ENCODE data around the gene GHITM.
A peak's percentile ranks its signal among the peaks of the same experiment; 100 is the strongest.
"Not testable (repeated sequence)": the region's sequence is repeated elsewhere in the genome, so short reads cannot be mapped to it uniquely, and the experiment has no call there.

The GHITM gene, protein sequence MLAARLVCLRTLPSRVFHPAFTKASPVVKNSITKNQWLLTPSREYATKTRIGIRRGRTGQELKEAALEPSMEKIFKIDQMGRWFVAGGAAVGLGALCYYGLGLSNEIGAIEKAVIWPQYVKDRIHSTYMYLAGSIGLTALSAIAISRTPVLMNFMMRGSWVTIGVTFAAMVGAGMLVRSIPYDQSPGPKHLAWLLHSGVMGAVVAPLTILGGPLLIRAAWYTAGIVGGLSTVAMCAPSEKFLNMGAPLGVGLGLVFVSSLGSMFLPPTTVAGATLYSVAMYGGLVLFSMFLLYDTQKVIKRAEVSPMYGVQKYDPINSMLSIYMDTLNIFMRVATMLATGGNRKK

DNA sequence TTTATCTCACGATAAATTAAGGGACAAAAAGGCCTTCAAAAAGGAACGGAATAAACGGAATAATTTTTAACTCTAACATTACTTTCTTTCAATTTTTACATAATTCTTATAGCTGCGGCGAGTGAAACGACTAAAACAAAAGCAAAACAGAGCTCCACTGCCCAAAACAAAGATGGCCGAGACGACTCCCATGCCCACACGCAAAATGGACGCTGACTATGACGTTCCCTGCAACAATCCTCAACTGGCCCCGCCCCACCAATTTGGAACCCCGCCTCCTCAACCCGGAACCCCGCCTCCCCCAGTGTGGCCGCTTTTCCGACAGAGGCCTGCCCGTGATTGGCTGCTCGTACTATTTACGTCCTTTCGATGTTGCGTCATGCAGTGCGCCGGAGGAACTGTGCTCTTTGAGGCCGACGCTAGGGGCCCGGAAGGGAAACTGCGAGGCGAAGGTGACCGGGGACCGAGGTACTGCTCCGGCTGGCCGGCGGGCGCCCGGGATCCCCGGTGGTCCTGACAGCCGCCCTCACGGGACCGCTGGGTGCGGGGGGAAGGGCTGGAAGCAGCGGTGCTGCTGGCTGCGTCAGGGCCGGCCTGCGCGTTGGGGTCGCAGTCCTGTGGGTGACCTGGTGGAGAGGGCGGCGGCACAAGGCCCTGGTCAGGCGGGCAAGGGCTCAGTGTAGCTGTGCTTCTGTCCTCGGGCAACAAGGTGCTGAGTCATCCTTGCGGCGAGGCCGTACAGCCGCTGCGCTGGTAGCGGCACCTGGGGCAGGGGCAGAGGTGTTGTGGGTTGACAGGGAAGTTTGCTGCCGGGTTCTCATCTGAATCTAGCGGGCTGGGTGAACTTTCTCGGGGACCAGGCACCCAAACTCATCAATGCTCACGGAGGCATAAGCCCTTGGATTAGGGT lies at the start of gene GHITM:
TSS of gene GHITM (plus strand) at position 384 of the 910 bp plus-strand sequence. CDS start 1,992 bp downstream, outside the sequence.
- DNase-seq, result peak; percentile 94

DNA sequence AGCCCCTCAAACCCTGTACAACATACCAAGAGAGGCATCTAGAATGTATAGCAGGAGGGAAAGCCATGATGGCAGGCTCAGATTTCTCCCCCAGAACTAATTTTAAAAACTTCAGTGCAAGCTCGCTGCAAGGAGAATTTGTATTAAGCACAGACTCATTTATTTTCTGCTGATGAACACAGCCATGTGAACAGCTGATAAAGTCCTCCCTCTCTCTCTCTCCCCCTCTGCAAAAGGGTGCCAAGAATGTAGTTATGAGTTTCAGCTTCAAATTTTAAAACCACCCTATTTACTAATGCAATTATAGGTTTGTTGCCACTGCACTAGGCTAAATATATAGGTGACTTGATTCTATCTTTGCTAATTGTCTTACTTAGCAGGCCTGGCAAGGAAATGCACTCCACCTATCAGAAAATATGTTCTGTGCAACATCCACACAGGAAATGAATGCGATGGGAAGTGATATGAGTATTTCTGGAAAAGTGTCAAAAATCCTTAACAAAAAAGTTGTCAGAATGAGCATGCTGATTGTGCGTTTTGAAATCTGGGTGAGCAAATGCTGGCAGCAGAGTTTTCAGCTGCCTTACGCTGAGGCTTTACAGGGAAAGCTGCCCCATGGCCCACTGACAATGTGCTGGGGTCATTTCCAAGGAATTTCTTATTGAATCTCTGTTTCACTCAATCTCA lies 43.4 kb upstream of the GHITM start:
- DNase-seq, result no peak

DNA sequence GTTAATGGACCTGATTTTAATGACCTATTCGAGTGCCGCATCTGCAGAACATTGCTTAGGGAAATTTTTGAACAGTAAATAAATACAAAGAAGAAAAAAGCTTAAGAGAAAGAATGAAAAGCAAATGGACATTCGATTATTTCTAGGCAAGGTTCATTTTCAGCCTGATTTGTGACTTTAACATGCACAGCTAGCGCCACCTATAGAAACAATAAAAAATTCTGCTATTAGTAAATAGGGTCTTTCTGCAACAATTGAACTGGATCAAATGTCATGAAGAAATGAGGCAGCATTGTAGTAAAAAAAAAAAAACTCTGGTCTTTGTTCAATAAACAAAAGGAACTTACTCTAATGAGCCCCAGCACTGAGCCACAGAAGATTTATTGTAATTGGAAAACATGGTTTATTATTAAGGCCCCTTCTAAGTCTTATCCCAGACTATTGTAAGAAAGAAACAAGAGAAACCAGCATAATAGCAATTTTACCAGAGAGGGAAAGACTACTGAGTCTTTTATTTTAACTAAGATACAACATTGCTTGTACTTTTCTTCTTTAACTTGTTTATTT lies 41.4 kb upstream of the GHITM start:
- no peak for DNase-seq

DNA sequence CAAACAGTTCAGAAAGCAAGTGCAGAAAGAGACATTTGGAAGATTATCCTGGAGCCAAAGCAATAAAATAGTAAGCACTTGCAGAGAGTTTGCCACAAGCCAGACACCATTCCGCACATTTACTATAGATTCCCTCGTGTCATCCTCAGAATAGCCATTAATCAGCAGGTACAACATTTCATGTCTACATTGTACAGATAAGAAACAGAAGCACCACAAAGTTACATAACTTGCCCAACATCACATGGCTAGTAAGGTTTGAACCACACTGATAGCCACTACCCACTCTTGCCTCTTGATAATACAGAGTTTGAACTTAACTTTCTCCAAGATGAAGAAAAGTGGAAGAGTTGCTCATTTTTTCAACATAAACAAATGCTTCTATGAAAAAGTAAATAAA lies 40.6 kb upstream of the GHITM start:
- DNase-seq, result no peak

DNA sequence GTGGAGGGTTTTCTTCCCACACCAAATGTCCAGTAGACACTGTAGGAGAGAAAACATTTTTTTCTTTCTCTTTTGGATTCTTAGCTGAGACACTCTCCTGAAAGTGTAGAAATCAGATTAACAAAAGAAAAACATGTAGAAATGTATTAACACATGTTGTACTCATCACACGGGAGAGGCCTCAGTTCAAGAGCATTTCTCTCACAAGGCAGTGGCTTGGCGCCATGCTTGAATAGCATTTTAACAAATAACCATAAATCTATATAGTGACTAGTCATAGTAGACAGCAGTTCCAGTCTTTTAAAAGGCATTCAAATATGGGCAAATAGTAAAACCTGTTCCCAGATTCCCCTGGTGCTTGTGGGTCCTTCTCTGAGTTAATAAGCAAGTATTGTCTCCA lies 38.3 kb upstream of the GHITM start:
- DNase-seq, result no peak

DNA sequence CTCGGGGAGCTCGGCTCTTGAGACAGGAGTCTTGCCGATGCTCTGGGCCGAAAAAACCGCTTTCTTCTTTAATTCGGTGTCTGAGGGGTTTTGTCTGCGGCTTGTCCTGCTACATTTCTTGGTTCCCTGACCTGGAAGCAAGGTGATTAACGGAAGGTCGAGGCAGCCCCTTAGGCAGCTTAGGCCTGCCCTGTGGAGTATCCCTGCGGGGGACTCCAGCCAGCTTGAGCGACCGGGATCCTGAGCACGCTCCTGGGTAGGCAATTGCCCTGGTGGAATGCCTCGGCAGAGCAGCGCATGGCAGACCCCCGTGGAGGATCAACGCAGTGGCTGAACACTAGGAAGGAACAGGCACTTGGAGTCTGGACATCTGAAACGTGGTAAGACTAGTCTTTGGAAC lies 30.5 kb upstream of the GHITM start:
- DNase-seq, result no peak

DNA sequence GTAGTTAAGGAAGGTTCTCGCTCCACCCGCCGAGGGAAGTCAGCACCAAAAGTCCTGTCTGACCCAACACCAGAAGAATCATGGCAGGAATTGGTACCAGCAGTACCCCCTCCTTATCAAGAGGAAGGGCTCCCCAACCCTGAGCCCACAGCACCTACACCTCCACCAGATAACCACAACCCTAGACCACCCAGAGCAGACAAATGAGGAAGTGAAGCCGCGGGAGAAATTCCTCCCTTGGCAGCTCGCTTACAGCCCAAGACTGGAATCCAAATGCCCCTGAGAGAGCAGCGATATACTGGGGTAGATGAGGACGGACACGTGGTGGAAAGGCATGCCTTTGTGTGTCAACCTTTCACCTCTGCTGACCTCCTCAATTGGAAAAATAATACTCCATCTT lies 29.5 kb upstream of the GHITM start:
- DNase-seq, result not testable (repeated sequence)

DNA sequence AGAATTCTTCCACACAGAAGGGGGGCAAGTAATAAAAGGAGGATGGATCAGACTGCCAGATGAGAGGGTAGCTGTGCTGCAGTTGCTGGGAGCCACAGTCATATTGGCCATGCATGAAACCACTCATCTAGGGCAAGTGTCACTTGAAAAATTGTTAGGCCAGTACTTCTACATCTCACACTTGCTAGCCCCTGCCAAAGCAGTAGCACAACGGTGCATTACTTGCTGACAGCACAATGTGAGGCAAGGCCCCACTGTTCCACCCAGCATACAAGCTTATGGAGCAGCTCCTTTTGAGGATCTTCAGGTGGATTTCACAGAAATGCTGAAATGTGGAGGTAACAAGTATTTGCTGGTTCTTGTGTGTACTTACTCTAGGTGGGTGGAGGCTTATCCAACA lies 25.8 kb upstream of the GHITM start:
- not testable (repeated sequence) for DNase-seq

DNA sequence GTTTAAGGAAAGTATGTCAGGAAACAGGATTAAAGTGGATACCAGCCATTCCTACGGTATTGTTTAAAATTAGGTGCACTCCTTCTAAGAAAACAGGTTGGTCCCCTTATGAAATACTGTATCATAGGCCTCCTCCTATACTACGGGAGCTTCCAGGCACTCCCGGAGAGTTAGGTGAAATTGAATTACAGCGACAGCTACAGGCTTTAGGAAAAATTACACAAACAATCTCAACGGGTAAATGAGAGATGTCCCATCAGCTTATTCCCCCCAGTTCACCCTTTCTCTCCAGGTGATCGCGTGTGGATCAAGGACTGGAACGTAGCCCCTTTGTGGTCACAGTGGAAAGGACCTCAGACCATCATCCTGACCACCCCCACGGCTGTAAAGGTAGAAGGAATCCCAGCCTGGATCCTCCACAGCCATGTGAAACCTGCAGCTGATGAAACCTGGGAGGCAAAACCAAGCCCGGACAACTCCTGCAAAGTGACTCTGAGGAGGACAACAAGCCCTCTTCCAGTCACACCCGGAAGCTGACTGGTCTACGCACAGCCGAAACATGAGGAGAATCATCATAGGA lies 25.1 kb upstream of the GHITM start:
- DNase-seq, result no peak

DNA sequence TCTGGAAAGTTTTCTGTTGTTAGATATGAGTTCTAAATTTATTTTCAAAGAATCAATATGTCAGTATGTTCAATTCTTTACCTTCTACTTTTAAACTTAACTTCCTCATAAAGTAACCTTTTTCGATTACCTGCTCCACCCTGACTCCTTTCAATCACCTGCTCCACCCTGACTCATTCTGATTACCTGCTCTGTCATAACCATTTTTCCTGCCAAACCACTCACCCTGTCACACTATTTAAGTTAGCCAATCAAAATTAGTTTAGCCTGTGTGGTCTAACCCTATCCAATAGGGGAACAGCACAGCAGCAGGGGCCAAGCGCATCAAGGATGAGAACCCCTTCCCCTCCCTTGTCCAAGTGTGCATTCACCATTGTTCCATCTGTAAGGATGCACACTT lies 22.1 kb upstream of the GHITM start:
- not testable (repeated sequence) for DNase-seq

DNA sequence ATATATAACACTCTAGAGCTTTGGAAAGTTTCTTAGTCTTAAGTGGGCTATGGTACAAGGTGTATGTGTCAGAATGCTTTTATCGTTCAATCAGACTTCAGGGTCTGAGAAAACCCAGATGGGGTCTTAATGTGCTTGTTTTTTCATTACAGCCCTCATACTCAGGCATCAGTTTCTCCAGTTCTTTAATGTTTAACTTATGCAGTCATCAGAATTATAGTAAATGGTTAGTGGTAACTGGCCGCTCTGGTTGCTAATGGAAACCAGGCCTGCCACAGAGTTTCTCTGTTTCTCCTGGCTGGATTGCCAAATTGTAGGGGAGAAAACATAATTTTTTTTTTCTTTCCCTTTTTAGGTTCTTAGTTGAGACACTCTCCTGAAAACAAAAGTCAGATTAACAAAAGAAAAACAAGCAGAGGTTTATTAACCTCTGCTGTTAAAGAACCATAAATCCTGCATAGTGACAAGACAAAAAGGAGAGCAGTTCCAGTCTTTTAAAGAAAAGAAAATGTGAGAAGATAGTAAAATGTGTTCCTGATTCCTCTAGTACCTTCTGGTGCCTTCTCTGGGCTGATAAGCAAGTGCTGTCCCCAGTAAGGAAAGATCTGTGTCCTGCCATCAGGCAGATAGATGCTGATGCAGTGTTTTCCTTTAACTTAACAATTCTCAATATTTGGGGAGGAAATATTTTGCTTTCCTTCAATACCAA lies 21.5 kb upstream of the GHITM start:
- no peak for DNase-seq

DNA sequence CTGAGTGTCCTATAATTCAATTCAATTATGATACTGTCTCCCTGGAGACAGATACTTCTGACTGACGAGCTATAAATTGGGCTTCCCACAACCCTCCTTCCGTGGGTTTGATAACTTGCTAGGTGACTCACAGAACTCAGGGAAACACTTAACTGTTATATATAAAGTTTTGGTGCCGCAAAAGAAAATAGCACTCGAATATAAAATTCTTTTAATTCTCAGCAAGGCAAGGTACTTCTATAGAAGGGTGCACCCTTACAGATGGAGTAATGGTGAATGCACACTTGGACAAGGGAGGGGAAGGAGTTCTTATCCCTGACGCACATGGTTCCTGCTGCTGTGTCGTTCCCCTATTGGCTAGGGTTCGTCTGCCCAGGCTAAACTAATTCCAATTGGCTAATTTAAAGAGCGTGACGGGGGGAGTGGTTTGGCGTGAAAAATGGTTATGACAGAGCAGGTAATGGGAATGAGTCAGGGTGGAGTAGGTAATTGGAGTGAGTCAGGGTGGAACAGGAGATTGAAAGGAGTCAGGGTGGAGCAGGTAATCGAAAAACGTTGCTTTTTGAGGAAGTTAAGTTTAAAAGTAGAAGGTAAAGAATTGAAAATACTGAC lies 20.8 kb upstream of the GHITM start:
- no peak for DNase-seq

DNA sequence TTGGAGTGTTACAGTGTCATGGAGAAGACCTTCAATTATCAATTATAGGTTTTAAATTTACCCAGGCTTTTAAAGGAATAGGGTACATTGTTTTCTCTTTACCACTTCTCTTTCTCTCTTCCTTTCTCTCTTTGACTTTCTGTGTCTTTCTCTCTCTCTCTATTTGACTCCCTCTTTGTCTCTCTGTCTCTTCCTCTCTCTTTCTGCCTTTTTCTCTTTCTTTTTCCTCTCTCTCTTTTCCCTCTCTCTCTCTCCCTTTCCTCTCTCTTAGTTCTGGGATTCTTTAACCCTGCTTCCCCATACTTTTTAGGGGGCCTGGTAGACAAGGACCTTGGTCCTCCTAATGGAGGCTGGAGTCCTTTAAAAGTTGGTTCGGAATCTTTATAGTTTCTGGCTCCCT lies 15.9 kb upstream of the GHITM start:
- no peak for DNase-seq

DNA sequence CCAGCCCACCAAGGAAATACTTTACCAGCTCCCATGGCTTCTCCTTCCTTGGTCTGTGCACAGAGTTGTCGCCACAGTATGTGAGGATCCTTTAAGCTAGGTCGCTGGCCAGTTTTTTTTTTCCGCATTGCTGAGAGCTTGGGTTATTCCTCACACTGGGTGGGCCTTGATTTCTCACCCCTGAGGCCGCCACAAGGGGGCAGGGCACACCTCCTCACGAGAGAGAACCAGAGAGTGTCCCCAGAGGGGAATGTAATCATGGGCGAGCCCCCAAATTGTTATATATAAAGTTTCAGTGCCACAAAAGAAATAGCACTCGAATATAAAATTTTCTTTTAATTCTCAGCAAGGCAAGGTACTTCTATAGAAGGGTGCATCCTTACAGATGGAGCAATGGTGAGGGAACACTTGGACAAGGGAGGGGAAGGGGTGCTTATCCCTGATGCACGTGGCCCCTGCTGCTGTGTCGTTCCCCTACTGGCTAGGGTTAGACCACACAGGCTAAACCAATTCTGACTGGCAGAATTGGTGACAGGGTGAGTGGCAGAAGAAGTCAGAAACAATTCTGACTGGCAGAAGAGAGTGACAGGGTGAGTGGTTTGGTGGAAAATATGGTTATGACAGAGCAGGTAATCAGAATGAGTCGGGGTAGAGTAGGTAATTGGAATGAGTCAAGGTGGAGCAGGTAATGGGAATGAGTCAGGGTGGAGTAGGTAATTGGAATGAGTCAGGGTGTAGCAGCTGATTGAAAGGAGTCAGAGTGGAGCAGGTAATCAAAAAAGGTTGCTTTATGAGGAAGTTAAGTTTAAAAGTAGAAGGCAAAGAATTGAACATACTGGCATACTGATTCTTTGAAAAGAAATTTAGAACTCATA lies 13.2 kb upstream of the GHITM start:
- DNase-seq, result not testable (repeated sequence)

DNA sequence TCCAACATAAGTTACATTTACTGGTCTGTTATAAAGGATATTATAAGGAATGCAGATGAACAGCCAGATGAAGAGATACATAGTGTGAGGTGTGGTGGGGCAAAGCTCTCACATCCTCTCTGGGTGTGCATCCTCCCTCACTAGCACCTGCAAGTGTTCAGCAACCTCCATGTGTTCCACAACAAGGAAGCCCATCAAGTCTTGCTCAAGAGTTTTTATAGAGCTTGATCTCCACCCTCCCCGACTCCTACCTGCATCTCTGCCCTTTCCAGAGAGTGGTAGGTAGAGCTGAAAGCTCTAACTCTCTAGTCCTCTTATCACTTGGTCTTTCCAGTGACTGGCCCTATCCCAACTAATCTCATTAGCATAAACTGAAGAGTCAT lies 12.5 kb upstream of the GHITM start:
- DNase-seq, result no peak

DNA sequence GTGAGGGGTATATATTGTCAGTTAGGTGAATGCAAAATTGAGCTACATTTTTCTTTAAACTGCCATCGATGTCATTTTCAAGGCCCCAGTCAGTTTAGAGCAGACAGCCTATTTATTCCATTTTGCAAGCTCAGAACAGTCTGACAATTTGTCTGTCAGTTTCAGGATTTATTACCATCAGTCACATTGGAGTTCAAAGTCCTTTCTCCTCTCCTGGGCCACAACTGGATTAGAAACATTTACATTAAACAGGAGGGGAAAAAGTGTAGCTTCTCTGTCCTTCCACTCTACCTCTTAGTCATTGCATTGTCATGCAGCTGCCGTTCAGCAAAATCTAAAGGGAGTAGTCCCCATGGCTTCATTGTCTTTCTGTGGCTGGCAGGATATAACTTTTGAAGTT lies 3.5 kb upstream of the GHITM start:
- no peak for DNase-seq

DNA sequence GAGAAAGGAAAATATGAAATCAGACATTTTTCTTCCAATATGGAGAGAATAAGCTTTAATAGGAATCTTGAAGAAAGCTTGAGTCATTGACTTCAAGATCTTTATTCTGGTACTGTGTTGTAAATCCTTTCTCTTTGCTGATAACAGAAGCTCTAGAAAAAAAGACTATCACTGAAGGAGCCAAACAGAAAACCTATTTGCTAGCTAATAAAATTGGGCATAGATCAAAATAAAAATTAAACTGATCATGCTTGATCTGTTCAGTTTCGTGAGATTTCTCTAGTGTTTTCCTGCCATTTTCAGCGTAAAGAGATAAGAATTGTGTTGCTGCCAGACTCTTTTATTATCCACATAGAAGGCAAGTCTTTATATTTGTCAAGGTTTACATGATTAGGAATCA lies 1.5 kb upstream of the GHITM start:
- DNase-seq, result no peak

DNA sequence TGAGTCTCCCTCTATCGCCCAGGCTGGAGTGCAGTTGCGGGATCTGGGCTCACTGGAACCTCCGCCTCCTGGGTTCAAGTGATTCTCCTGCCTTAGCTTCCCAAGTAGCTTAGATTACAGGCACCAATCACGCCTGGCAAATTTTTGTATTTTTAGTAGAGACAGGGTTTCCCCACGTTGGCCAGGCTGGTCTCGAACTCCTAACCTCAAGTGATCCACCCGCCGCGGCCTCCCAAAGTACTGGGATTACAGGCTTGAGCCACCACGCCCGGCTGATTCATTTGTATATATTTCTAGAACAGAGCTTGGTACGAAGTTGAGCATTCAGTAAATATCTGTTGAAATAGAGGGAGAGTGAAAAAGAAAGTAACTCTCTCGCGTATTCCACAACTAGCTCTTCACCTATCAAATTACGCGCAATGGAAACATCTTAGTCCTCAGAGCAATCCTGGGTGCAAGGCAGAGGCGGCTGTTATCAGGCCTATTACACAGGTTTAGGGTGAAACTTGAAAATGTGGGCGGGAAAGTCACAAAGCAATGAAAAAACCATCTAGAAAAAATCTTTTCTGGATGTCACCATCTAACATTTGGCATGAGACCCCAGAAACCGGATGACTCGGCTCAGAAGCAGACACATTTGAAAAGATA lies 707 bp upstream of the GHITM start:
- no peak for DNase-seq

DNA sequence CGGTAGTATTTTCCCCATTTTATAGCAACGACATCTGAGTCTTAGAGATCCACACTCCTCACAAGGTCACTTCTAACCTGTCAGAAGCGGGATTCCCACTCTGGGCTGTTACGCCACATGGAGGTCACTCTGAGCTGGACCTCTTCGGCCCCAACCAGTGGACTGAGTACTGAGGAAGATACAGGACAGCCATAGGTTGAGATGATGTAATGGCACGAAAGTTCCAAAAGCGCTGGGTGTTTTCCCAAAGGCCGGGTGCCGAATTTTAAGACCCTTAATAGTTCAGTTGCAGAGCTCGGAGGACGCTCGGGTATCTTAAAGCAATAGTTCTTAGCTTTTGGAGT lies 699 bp downstream of the GHITM start:
- no peak for DNase-seq

DNA sequence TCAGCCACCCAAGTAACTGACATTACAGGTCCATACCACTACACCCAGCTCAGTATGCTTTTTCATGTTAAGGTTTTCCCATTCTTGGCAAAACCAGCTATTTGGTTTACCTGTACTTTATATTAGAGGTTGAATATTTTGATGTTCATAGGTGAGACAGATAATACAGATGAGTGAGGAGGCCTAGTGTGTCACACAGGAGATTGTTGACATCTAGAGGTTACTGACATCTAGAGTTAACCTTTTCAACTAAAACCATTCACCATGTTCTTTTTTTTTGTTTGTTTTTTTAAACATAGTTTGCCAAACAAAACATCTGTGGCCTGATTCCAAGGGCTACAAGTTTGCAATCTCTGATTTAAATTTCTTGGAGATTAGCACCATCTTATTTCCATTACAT lies 8.0 kb downstream of the GHITM start:
- DNase-seq, result no peak
